H9 (cell line): Measurements from ENCODE around the gene TCTN3. TPM values are rescaled to one million over a fixed set of nuclear protein-coding genes. Genes with fewer than 3 reads are reported as not detected.

Source experiments
- DNase-seq: peaks from one replicate; pipeline ENCODE4 v3.0.0-alpha.2; 2017
- H2AFZ ChIP-seq: one replicate; pipeline ENCODE4 v1.6.1; 2013; ENCODE audit warnings: mild to moderate bottlenecking, low read length, control low read depth, moderate library complexity
- H2AK5ac ChIP-seq: 2 replicates; pipeline ENCODE4 v1.6.1; 2013; ENCODE audit warnings: low read length, control low read depth, mixed read lengths; ENCODE audit not compliant: insufficient read length
- H2BK120ac ChIP-seq: one replicate; pipeline ENCODE4 v1.6.1; 2013; ENCODE audit warnings: low read depth, mild to moderate bottlenecking, low read length, control low read depth, inconsistent platforms; ENCODE audit not compliant: poor library complexity, severe bottlenecking
- H2BK12ac ChIP-seq: 2 replicates; pipeline ENCODE4 v1.6.1; 2013; ENCODE audit warnings: low read length, control low read depth, mixed read lengths, low read depth; ENCODE audit not compliant: insufficient read length
- H2BK15ac ChIP-seq: 2 replicates; pipeline ENCODE4 v1.6.1; 2013; ENCODE audit warnings: low read depth, low read length, control low read depth
- H2BK20ac ChIP-seq: one replicate; pipeline ENCODE4 v1.6.1; 2013; ENCODE audit warnings: low read depth, mild to moderate bottlenecking, low read length, control low read depth, inconsistent platforms; ENCODE audit not compliant: poor library complexity, severe bottlenecking
- H2BK5ac ChIP-seq: 2 replicates; pipeline ENCODE4 v1.6.1; 2013; ENCODE audit warnings: low read length, control low read depth, mixed read lengths; ENCODE audit not compliant: insufficient read length
- H3K14ac ChIP-seq: 2 replicates; pipeline ENCODE4 v1.6.1; 2013; ENCODE audit warnings: low read length, control low read depth; ENCODE audit not compliant: insufficient read depth
- H3K18ac ChIP-seq: 2 replicates; pipeline ENCODE4 v1.6.1; 2013; ENCODE audit warnings: low read depth, mild to moderate bottlenecking, mixed read lengths, low read length, control low read depth; ENCODE audit not compliant: insufficient read length
- H3K23ac ChIP-seq: 2 replicates; pipeline ENCODE4 v1.6.1; 2013; ENCODE audit warnings: low read length, control low read depth, mixed read lengths, low read depth; ENCODE audit not compliant: insufficient read length
- H3K23me2 ChIP-seq: 2 replicates; pipeline ENCODE4 v1.6.1; 2013; ENCODE audit warnings: low read depth, mild to moderate bottlenecking, mixed read lengths, low read length, control low read depth; ENCODE audit not compliant: insufficient read length, poor library complexity, severe bottlenecking
- H3K27ac ChIP-seq: 2 replicates; pipeline ENCODE4 v1.5.1; 2013; ENCODE audit warnings: low read length, control low read depth, mixed read lengths, low read depth; ENCODE audit not compliant: insufficient read length
- H3K27me3 ChIP-seq: 2 replicates; pipeline ENCODE4 v1.6.1; 2013; ENCODE audit warnings: low read length, control low read depth, inconsistent platforms; ENCODE audit not compliant: insufficient read depth
- H3K4ac ChIP-seq: 2 replicates; pipeline ENCODE4 v1.6.1; 2013; ENCODE audit warnings: low read depth, mild to moderate bottlenecking, control low read depth, inconsistent platforms, low read length, moderate library complexity
- H3K4me1 ChIP-seq: 2 replicates; pipeline ENCODE4 v1.6.1; 2013; ENCODE audit warnings: low read length, control low read depth, inconsistent platforms; ENCODE audit not compliant: insufficient read depth
- H3K4me2 ChIP-seq: 2 replicates; pipeline ENCODE4 v1.6.1; 2013; ENCODE audit warnings: low read length, control low read depth, mixed read lengths; ENCODE audit not compliant: insufficient read length, insufficient read depth
- H3K56ac ChIP-seq: 2 replicates; pipeline ENCODE4 v1.6.1; 2013; ENCODE audit warnings: low read depth, mild to moderate bottlenecking, mixed read lengths, low read length, control low read depth; ENCODE audit not compliant: insufficient read length
- H3K79me1 ChIP-seq: 2 replicates; pipeline ENCODE4 v1.6.1; 2013; ENCODE audit warnings: low read depth, mild to moderate bottlenecking, moderate library complexity, low read length, control low read depth, inconsistent platforms; ENCODE audit not compliant: insufficient read depth, poor library complexity, severe bottlenecking
- H3K79me2 ChIP-seq: 2 replicates; pipeline ENCODE4 v1.6.1; 2013; ENCODE audit warnings: low read length, control low read depth, inconsistent platforms; ENCODE audit not compliant: insufficient read depth
- H3K9ac ChIP-seq: 2 replicates; pipeline ENCODE4 v1.6.1; 2013; ENCODE audit warnings: low read length, control low read depth, mixed read lengths; ENCODE audit not compliant: insufficient read length; ENCODE audit errors: extremely low read depth
- H3K9me3 ChIP-seq: one replicate; pipeline ENCODE4 v1.6.1; 2013; ENCODE audit warnings: low read depth, low read length, inconsistent platforms; ENCODE audit not compliant: control insufficient read depth
- H3T11ph ChIP-seq: one replicate; pipeline ENCODE4 v1.6.1; 2013; ENCODE audit warnings: mild to moderate bottlenecking, low read length, control low read depth, inconsistent platforms
- H4K20me1 ChIP-seq: one replicate; pipeline ENCODE4 v1.6.1; 2013; ENCODE audit not compliant: control insufficient read depth, insufficient read length, insufficient read depth
- H4K5ac ChIP-seq: 2 replicates; pipeline ENCODE4 v1.6.1; 2013; ENCODE audit warnings: low read depth, mild to moderate bottlenecking, mixed read lengths, low read length, control low read depth; ENCODE audit not compliant: insufficient read length
- H4K8ac ChIP-seq: replicated peaks from 2 replicates; pipeline ENCODE4 v1.6.1; 2013; ENCODE audit warnings: low read length, control low read depth, mixed read lengths, low read depth; ENCODE audit not compliant: insufficient read length
- H4K91ac ChIP-seq: 2 replicates; pipeline ENCODE4 v1.6.1; 2013; ENCODE audit warnings: low read depth, mild to moderate bottlenecking, moderate library complexity, mixed read lengths, low read length, control low read depth; ENCODE audit not compliant: insufficient read length
- H3K27ac Mint-ChIP-seq, 3 experiments: 2 replicates in 2 of 3; 3 replicates in 1 of 3; pipeline ENCODE4 v1.8.0; 2020 to 2021; ENCODE audit warnings: mixed read lengths in 3 of 3, mild to moderate bottlenecking in 1 of 3, moderate library complexity in 1 of 3
- H3K27me3 Mint-ChIP-seq: 2 replicates; pipeline ENCODE4 v1.8.0; 2021; ENCODE audit warnings: low read depth, mild to moderate bottlenecking, moderate library complexity, mixed read lengths
- H3K36me3 Mint-ChIP-seq, 3 experiments: 2 replicates in 2 of 3; 3 replicates in 1 of 3; pipeline ENCODE4 v1.8.0; 2020 to 2021; ENCODE audit warnings: low read depth in 3 of 3, mixed read lengths in 3 of 3; ENCODE audit not compliant: insufficient read depth in 1 of 3
- H3K4me1 Mint-ChIP-seq, 2 experiments: 2 replicates each; pipeline ENCODE4 v1.8.0; 2020; ENCODE audit warnings: mixed read lengths in 2 of 2
- H3K4me3 Mint-ChIP-seq, 2 experiments: 2 replicates in 1 of 2; 3 replicates in 1 of 2; pipeline ENCODE4 v1.8.0; 2020 to 2021; ENCODE audit warnings: mild to moderate bottlenecking in 2 of 2, mixed read lengths in 2 of 2, moderate library complexity in 1 of 2
- H3K9me3 Mint-ChIP-seq, 2 experiments: 2 replicates in 1 of 2; 3 replicates in 1 of 2; pipeline ENCODE4 v1.8.0; 2020; ENCODE audit warnings: mild to moderate bottlenecking in 2 of 2, mixed read lengths in 2 of 2, moderate library complexity in 1 of 2
- CTCF ChIP-seq: fragments of 200-600 bp; sonication (generic); conservative IDR thresholded peaks from 3 replicates; pipeline ENCODE4 v1.8.0; 2021; ENCODE audit warnings: antibody characterized with exemption, mild to moderate bottlenecking
- WGBS: extraction: QIAGEN DNeasy Blood & Tissue Kit; methylation state at CpG from one replicate; pipeline ENCODE4 v1.1.7; 2013; ENCODE audit warnings: missing lambda C conversion rate, low lambda C conversion rate, mixed read lengths; ENCODE audit not compliant: insufficient read length; ENCODE audit errors: extremely low coverage; 5-methylcytosine and 5-hydroxymethylcytosine counted together
- total RNA-seq: library from RNA; stranded (reverse); gene quantifications from 2 replicates; pipeline ENCODE4 v1.2.1, GENCODE V29; 2021

Gene TCTN3
- total RNA-seq, 1 experiment from 2014 or later, result 37.3 TPM

- H2BK120ac ChIP-seq, result no peak within 1 kb of the TSS
- Mint-ChIP-seq H3K27me3 (no peaks in the 10 kb centered on the region; the same call in 1 of the 2 replicates), H3K9me3 (peaks cover 3% of the 10 kb centered on the region in 2 experiments), H3K36me3 (peaks cover 21 to 23% (median 22%) of the 10 kb centered on the region in 3 experiments), H3K4me3 (peak within 1 kb of the TSS; percentile 95 to 100), H3K27ac (peak within 1 kb of the TSS; percentile 43 to 97 (median 88); a peak in 6 of 7 replicates), H3K4me1 (peaks cover 14 to 18% of the 10 kb centered on the region in 2 experiments)
- no peak within 1 kb of the TSS for H3K4ac ChIP-seq
- H4K91ac ChIP-seq, result no peak within 1 kb of the TSS
- no peaks in the 10 kb centered on the region for H3K27me3 ChIP-seq
- no peak within 1 kb of the TSS for H3K56ac ChIP-seq
- H2BK15ac ChIP-seq, result no peak within 1 kb of the TSS
- H2BK20ac ChIP-seq, result no peak within 1 kb of the TSS
- H3K9me3 ChIP-seq, result no peaks in the 10 kb centered on the region
- H3K4me2 ChIP-seq, result peak within 1 kb of the TSS; percentile 98
- H4K20me1 ChIP-seq, result no peaks in the 10 kb centered on the region
- peak within 1 kb of the TSS; percentile 21 for H2AK5ac ChIP-seq
- TF ChIP-seq CTCF, result no peak
- no peaks in the 10 kb centered on the region for H3K79me1 ChIP-seq
- peak within 1 kb of the TSS; percentile 40 for H3K23ac ChIP-seq
- no peaks in the 10 kb centered on the region; the same call in 1 of the 2 replicates for H3K4me1 ChIP-seq
- peak within 1 kb of the TSS; percentile 45 for H3K18ac ChIP-seq
- H2AFZ ChIP-seq, result peak within 1 kb of the TSS; percentile 35
- H3K14ac ChIP-seq, result peak within 1 kb of the TSS; percentile 43
- H3T11ph ChIP-seq, result no peak within 1 kb of the TSS
- no peak within 1 kb of the TSS for H3K27ac ChIP-seq
- peak; percentile 90 for DNase-seq
- no peak within 1 kb of the TSS for H4K8ac ChIP-seq
- peaks cover 3% of the 10 kb centered on the region; the same call in 1 of the 2 replicates for H3K79me2 ChIP-seq
- no peak within 1 kb of the TSS for H2BK12ac ChIP-seq
- H3K9ac ChIP-seq, result peak within 1 kb of the TSS; percentile 76
- no CpG with 5 or more reads among the region's 83 CpGs for WGBS
- peaks cover 8% of the 10 kb centered on the region for H3K23me2 ChIP-seq
- H4K5ac ChIP-seq, result no peak within 1 kb of the TSS
- no peak within 1 kb of the TSS for H2BK5ac ChIP-seq
These were observed 37.2 kb downstream of the TCTN3 start, which contains the start of gene ALDH18A1 for GRCh38 chr10:95656291-95657164. ALDH18A1 (minus strand) TSS chr10:95656711; CDS start chr10:95653377, 3,334 bp downstream.
